Fibroblast of upper back skin (primary cell): Measurements from ENCODE around the gene RNASEH1.

ENCODE experiments used
- DNase-seq: peaks from one replicate; pipeline ENCODE4 v3.0.0-alpha.2; 2013

The RNASEH1 gene

GRCh38 chr2:3558205-3559014, at the start of gene RNASEH1:
RNASEH1 (minus strand) TSS chr2:3558333; CDS start chr2:3558260, 73 bp downstream.
- DNase-seq = peak; percentile 99

- DNase-seq = no peak
Measured at GRCh38 chr2:3606370-3607201, 48.5 kb upstream of the RNASEH1 start.

GRCh38 chr2:3606028-3606369, 47.9 kb upstream of the RNASEH1 start:
- no peak for DNase-seq

GRCh38 chr2:3604991-3605961, 47.1 kb upstream of the RNASEH1 start:
- DNase-seq = no peak

- no peak for DNase-seq
Measured at GRCh38 chr2:3604207-3604877, 46.2 kb upstream of the RNASEH1 start.

GRCh38 chr2:3603536-3604206, 45.5 kb upstream of the RNASEH1 start:
- no peak for DNase-seq

GRCh38 chr2:3602553-3603339, 44.6 kb upstream of the RNASEH1 start:
- DNase-seq = no peak

GRCh38 chr2:3601561-3602271, 43.6 kb upstream of the RNASEH1 start:
- DNase-seq = no peak

- no peak for DNase-seq
Measured at GRCh38 chr2:3600256-3600855, 42.2 kb upstream of the RNASEH1 start.

- DNase-seq = no peak
Measured at GRCh38 chr2:3598912-3599854, 41.0 kb upstream of the RNASEH1 start.

GRCh38 chr2:3598197-3598910, 40.2 kb upstream of the RNASEH1 start:
- DNase-seq = no peak

GRCh38 chr2:3597567-3597966, 39.4 kb upstream of the RNASEH1 start:
- no peak for DNase-seq

- DNase-seq = no peak
Measured at GRCh38 chr2:3596901-3597417, 38.8 kb upstream of the RNASEH1 start.

- DNase-seq = no peak
Measured at GRCh38 chr2:3595985-3596384, 37.9 kb upstream of the RNASEH1 start.

GRCh38 chr2:3595404-3595803, 37.3 kb upstream of the RNASEH1 start:
- no peak for DNase-seq

GRCh38 chr2:3594493-3595281, 36.6 kb upstream of the RNASEH1 start, which contains the start of gene COLEC11:
COLEC11 (plus strand) TSS chr2:3595112; CDS start chr2:3604341, 9,229 bp downstream.
- peak; percentile 11 for DNase-seq

- DNase-seq = no peak
Measured at GRCh38 chr2:3589086-3589485, 31.0 kb upstream of the RNASEH1 start.
